HUES6 (cell line): ENCODE measurements around the gene DDIT3.

ENCODE experiments used
- H3K27ac ChIP-seq: 2 replicates; pipeline ENCODE4 v1.7.0; 2013; ENCODE audit warnings: low read depth, mild to moderate bottlenecking, low read length, inconsistent platforms
- H3K27me3 ChIP-seq: 2 replicates; pipeline ENCODE4 v1.6.1; 2013; ENCODE audit warnings: low read length; ENCODE audit not compliant: control insufficient read depth, insufficient read depth
- H3K36me3 ChIP-seq: 2 replicates; pipeline ENCODE4 v1.6.1; 2013; ENCODE audit warnings: low read length; ENCODE audit not compliant: control insufficient read depth, insufficient read depth
- H3K4me1 ChIP-seq: 2 replicates; pipeline ENCODE4 v1.6.1; 2013; ENCODE audit warnings: low read length; ENCODE audit not compliant: control insufficient read depth, insufficient read depth
- H3K4me3 ChIP-seq: 2 replicates; pipeline ENCODE4 v1.5.1; 2013; ENCODE audit warnings: low read depth, low read length
- H3K9ac ChIP-seq: one replicate; pipeline ENCODE4 v1.6.1; 2013; ENCODE audit warnings: mild to moderate bottlenecking, low read length
- H3K9me3 ChIP-seq: 2 replicates; pipeline ENCODE4 v1.6.1; 2013; ENCODE audit warnings: low read depth, low read length; ENCODE audit not compliant: control insufficient read depth, insufficient read depth

The DDIT3 gene

DNA sequence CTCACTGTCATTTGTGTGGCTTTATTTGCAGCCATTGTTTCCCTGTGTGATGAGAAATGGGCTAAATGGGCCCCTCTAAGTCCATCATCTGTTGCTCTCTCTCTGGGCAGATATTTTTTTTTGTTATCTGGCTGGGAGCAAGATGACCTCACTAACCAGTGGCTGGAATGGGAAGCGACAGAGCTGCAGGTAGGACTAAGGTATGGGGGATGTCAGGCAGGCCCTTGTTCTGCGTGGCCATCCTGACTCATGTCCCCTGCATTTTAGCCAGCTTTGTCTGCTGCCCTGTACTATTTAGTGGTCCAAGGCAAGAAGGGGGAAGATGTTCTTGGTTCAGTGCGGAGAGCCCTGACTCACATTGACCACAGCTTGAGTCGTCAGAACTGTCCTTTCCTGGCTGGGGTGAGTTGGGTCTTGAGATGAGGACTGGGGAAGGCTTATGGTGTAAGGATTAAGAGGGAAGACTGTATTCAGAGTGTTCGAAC, 31.1 kb downstream of the DDIT3 start:
- H3K9me3 ChIP-seq, result no peaks in the 10 kb centered on the region
- H3K36me3 ChIP-seq, result peaks cover 45% of the 10 kb centered on the region
- H3K27me3 ChIP-seq, result no peaks in the 10 kb centered on the region
- peak overlapping the region; percentile 90 for H3K4me3 ChIP-seq
- H3K27ac ChIP-seq, result no peak overlapping the region
- peaks cover 4% of the 10 kb centered on the region; the same call in 1 of the 2 replicates for H3K4me1 ChIP-seq
- H3K9ac ChIP-seq, result no peak overlapping the region

- Histone ChIP-seq H3K9ac (peak overlapping the region; percentile 95), H3K27ac (peak overlapping the region; percentile 87), H3K9me3 (no peaks in the 10 kb centered on the region), H3K4me1 (peaks cover 5% of the 10 kb centered on the region; the same call in 1 of the 2 replicates), H3K4me3 (peak overlapping the region; percentile 90), H3K27me3 (no peaks in the 10 kb centered on the region), H3K36me3 (peaks cover 42% of the 10 kb centered on the region)
Observed at GRCh38 chr12:57488402-57489156, 31.7 kb downstream of the DDIT3 start.

DNA sequence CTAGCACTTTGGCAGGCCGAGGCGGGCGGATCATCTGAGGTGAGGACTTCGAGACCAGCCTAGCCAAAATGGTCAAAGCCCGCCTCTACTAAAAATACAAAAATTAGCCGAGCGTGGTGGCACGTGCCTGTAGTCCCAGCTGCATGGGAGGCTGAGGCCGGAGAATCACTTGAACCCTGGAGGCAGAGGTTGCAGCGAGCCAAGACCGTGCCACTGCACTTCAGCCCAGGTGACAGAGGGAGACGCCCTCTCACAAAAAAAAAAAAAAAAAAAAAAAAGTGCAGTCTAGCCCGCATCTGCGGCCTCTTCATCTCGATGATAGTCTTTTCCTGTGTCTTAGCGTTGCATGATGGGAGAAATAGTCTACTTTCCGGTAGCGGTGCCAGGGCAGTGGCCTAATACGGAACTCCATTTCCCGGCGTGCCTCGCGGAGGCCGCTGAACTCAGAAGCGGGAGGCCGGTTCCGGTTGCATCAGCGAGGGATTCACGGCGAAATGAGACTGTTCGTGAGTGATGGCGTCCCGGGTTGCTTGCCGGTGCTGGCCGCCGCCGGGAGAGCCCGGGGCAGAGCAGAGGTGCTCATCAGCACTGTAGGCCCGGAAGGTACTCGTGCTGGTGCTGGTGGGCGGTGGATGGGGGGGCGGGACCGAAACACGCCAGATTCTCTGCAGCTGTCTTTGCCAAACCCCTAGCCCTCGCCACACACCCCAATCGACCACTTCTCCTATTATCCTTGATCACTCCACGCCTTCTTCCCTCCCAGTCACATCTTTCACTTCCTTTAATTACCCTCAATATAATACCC, 32.5 kb downstream of the DDIT3 start, which contains the start of gene MARS1:
TSS of gene MARS1 (plus strand) at position 472 of the 805 bp plus-strand sequence. CDS start at position 495, 23 bp downstream.
- peaks cover 39% of the 10 kb centered on the region for H3K36me3 ChIP-seq
- H3K4me1 ChIP-seq, result peaks cover 10% of the 10 kb centered on the region; the same call in 1 of the 2 replicates
- H3K27ac ChIP-seq, result peak within 1 kb of the TSS; percentile 87
- no peaks in the 10 kb centered on the region for H3K27me3 ChIP-seq
- peak within 1 kb of the TSS; percentile 90 for H3K4me3 ChIP-seq
- H3K9me3 ChIP-seq, result no peaks in the 10 kb centered on the region
- peak within 1 kb of the TSS; percentile 95 for H3K9ac ChIP-seq

DNA sequence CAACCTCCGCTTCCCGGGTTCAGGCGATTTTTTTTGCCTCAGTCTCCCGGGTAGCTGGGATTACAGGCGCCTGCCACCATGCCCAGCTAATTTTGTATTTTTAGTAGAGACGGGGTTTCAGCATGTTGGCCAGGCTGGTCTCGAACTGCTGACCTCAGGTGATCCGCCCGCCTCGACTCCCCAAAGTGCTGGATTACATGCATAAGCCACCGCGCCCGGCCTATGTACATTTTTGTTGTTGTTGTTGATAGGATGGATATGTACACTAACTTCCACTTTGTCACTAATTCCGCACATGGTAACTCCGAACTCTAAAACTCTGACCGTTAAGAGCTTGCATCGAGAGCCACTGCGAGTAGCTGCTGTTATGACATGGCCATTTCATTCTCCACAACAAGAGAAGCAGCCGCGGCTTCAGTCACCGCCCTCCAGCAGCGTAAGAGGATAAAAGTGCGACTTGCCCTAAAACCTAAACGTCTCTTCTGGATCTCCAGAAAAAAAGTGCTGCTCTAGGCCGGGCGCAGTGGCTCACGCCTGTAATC, 33.2 kb downstream of the DDIT3 start:
- Histone ChIP-seq H3K9ac (peak overlapping the region; percentile 8), H3K27ac (no peak overlapping the region)

GRCh38 chr12:57485695-57486094, 34.6 kb downstream of the DDIT3 start:
- Histone ChIP-seq H3K9me3 (no peaks in the 10 kb centered on the region), H3K36me3 (peaks cover 20% of the 10 kb centered on the region), H3K4me1 (peaks cover 13% of the 10 kb centered on the region; the same call in 1 of the 2 replicates), H3K9ac (no peak overlapping the region), H3K27ac (no peak overlapping the region), H3K27me3 (0 out of 2 replicates have a peak, but pooled peaks cover 4% of the 10 kb centered on the region), H3K4me3 (no peak overlapping the region)

More for the DNA sequence above, 33.2 kb downstream of the DDIT3 start:
- Histone ChIP-seq H3K4me3 (0 out of 2 replicates have a peak overlapping the region, but pooled peaks have one; percentile 5), H3K4me1 (peaks cover 10% of the 10 kb centered on the region; the same call in 1 of the 2 replicates), H3K27me3 (no peaks in the 10 kb centered on the region), H3K36me3 (peaks cover 33% of the 10 kb centered on the region), H3K9me3 (no peaks in the 10 kb centered on the region)

DNA sequence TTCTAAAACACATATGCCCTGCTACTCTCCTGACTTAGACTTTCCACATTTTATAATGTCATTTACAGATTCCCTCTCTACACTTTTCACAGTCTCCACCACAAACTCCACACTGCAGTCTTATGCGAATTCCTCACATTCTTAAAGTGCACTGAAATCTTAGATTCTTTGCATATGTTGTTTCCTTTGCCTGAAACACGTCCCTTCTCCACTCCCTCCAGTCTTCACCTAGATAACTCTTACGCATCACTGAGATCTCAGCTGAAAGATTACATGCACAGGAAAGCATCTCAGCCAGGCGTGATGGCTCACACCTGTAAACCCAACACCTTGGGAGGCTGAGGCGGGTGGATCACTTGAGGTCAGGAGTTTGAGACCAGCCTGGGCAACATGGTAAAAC, 36.8 kb downstream of the DDIT3 start:
- Histone ChIP-seq H3K27ac (no peak overlapping the region), H3K36me3 (no peaks in the 10 kb centered on the region; the same call in 1 of the 2 replicates), H3K9ac (no peak overlapping the region), H3K27me3 (peaks cover 13% of the 10 kb centered on the region; the same call in 1 of the 2 replicates), H3K9me3 (no peaks in the 10 kb centered on the region), H3K4me3 (no peak overlapping the region), H3K4me1 (peaks cover 9% of the 10 kb centered on the region; the same call in 1 of the 2 replicates)

DNA sequence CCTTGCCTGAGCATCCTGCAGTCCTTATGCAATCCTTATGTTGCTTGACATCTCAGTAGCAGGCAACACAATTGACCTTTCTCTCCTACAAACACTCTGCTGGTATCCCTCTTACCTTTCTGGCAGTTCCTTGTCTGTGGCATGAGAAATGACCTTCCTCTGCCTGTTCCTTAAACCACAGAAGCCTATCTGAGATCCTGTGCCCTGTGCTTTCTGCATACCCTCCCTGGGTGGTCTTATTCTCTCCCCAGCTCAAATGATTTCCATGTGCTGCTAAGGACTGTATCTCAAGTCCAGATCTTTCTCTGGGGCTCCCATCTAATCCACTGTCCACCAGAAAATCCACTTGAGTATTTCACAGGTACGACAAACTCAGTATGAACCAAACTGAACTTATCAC, 38.6 kb downstream of the DDIT3 start:
- Histone ChIP-seq H3K4me1 (peaks cover 22% of the 10 kb centered on the region), H3K4me3 (no peak overlapping the region)

DNA sequence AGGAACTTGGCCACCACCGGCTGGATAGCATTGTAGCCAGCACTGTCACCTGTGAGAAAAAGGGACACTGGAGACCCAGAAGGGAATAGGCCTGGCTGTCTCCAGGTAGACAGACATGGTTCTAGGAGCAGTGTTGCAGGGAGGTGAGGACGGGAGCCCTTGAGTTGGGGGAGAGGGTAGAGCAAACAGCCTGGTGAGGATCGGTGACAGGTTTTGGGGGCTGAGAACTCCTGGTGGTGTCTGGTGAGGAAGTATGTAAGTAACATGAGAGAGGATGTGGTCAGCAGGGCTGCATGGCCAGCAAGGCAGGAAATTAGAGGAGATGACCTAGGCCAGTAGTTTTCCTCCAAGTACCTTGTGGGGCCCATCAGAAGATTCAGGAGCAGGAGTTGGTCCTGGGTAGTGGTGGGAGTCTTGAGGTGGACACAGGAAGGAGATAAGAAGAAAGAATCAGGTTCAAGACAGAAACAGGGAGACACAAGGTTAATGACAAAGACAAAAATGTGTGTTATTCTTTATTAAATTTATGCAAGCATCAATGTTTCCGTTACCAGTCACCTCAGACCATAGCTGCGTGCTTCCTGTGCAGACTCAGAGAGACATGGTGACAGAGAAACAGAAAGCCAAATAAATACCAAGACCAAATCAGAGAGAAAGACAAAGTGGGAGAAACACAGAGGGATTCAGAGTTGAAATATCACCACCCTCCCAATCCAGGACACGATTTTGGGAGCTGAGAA, 40.8 kb downstream of the DDIT3 start, which contains the start of gene ARHGAP9:
TSS of gene ARHGAP9 (minus strand) at position 491 of the 740 bp plus-strand sequence. CDS start at position 31, 460 bp downstream.
- Histone ChIP-seq H3K9me3 (no peaks in the 10 kb centered on the region), H3K36me3 (no peaks in the 10 kb centered on the region), H3K4me3 (no peak within 1 kb of the TSS), H3K4me1 (peaks cover 31% of the 10 kb centered on the region), H3K27ac (no peak within 1 kb of the TSS), H3K27me3 (peaks cover 49% of the 10 kb centered on the region), H3K9ac (no peak within 1 kb of the TSS)

More for the DNA sequence above, 38.6 kb downstream of the DDIT3 start:
- Histone ChIP-seq H3K27me3 (peaks cover 28% of the 10 kb centered on the region), H3K9ac (no peak overlapping the region), H3K27ac (no peak overlapping the region), H3K9me3 (no peaks in the 10 kb centered on the region), H3K36me3 (no peaks in the 10 kb centered on the region)

- no peaks in the 10 kb centered on the region for H3K36me3 ChIP-seq
Observed at GRCh38 chr12:57479043-57479375, 41.3 kb downstream of the DDIT3 start.

More at GRCh38 chr12:57479043-57479375, 41.3 kb downstream of the DDIT3 start:
- Histone ChIP-seq H3K27me3 (peaks cover 54% of the 10 kb centered on the region), H3K4me3 (no peak overlapping the region), H3K9ac (no peak overlapping the region), H3K9me3 (no peaks in the 10 kb centered on the region), H3K4me1 (peaks cover 31% of the 10 kb centered on the region), H3K27ac (no peak overlapping the region)
